Left cardiac atrium (tissue), 4 donors: Measurements from ENCODE around the gene ACVR1B. TPM values are rescaled to one million over a fixed set of nuclear protein-coding genes. Genes with fewer than 3 reads are reported as not detected.

Experiments
- ATAC-seq, 2 donors: fragments of 200-7000 bp; cut with Tn5 transposase; one replicate each; pipeline ENCODE4 v1.9.1; 2020; ENCODE audit warnings: mild to moderate bottlenecking in 2 of 2, moderate library complexity in 2 of 2
- DNase-seq: peaks from one replicate; pipeline ENCODE4 v3.0.0-alpha.2; 2020
- intact Hi-C, 2 donors: fragments of 100-400 bp; cut with DNase I; formaldehyde crosslinking; loops; one replicate each; pipeline versions ENCODE4 v1.14.1 to v1.15.1; 2022 to 2023
- total RNA-seq, 2 donors: library from RNA; stranded (reverse); fragmentation: NEBNext Ultra II Directional; extraction: Animal tissue kit (Norgen Biotek cat#: 25700); gene quantifications; one replicate each; pipeline ENCODE4 v1.2.1, GENCODE V29; 2021
- donor health status: DM: no; HTN: yes; CAD: no.
- donor health status: DM: no; HTN: yes; CAD: no; lungs with severe emphysema.
- donor health status: DM: yes; HTN: yes; CAD: no.
- donor health status: Dilated cardiomyopathy.

The ACVR1B gene
- total RNA-seq, 2 donors from 2014 or later: 13.0 to 19.3 TPM

DNA sequence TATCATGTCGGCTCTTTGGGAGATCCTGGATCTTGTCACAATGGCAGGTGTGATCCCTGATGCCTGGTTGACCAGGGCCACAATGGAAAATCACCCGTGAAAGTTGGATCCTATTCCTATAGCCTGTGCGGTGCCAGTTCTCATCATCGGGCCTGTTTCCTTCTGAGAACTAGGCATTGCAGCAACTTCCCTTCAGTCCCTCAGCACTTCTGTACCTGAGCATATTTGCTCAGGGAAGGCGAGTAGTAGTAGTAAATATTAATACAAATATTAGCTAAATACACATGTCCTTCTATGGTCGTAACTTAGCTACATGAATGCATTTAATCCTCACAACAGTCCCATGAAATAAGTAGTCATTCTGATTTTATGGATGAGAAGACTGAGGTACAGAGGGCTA lies 33.2 kb downstream of the ACVR1B start:
- ATAC-seq (no peak), DNase-seq (no peak)
- intact Hi-C loops: loop anchor here in 1 of 2 donors (5.0 kb wide), 1 partner anchor 87 kb away; no protein-coding TSS in a partner anchor

GRCh38 chr12:51985154-51985835 lies 33.8 kb downstream of the ACVR1B start:
- DNase-seq (no peak), ATAC-seq (no peak)
- intact Hi-C loops: no loop called here

DNA sequence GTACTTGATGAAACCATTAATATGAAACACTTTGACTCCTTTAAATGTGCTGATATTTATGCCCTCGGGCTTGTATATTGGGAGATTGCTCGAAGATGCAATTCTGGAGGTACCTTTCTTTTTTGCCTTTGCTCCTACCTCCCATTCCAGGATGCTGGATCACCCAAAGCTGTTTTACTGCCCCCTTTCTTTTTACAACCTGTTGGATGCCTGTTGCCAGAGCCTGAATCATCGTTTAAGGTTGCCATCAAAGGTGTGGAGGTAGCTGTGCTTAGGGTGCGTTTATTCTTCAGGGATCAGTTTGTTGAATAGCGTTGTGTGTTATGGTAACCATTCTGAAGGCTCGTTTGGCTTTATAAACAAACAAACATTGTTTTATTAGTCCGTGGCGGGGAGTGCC lies 35.3 kb downstream of the ACVR1B start:
- ATAC-seq (no peak), DNase-seq (no peak)
- intact Hi-C loops: no loop called here

DNA sequence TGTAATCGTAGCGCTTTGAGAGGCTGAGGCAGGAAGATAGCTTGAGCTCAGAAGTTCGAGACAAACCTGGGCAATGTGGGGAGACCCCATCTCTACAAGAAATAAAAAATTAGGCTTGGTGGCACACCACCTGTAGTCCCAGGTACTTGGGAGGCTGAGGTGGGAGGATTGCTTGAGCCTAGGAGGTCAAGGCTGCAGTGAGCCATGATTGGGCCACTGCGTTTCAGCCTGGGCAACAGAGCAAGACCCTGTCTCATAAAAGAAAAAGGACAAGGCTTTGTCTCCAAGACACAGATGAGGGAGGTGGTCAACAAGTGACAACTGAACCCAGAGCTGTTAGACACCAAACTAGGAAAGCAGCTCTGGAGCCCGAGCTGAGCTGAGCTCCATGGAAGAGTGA lies 40.7 kb downstream of the ACVR1B start:
- DNase-seq (no peak), ATAC-seq (no peak)
- intact Hi-C loops: no loop called here

DNA sequence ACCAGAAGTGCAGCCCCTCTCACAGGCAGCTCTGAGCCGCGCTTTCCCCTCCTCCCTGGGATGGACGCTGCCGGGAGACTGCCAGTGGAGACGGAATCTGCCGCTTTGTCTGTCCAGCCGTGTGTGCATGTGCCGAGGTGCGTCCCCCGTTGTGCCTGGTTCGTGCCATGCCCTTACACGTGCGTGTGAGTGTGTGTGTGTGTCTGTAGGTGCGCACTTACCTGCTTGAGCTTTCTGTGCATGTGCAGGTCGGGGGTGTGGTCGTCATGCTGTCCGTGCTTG lies 43.0 kb downstream of the ACVR1B start:
- DNase-seq: no peak
- no peak for ATAC-seq
- intact Hi-C loops: no loop called here

GRCh38 chr12:51994959-51995358 lies 43.5 kb downstream of the ACVR1B start:
- intact Hi-C loops: no loop called here

GRCh38 chr12:51997136-51997535 lies 45.6 kb downstream of the ACVR1B start:
- DNase-seq (no peak), ATAC-seq (no peak)
- intact Hi-C loops: no loop called here

More at GRCh38 chr12:51994959-51995358, 43.5 kb downstream of the ACVR1B start:
- no peak for ATAC-seq
- DNase-seq: no peak

DNA sequence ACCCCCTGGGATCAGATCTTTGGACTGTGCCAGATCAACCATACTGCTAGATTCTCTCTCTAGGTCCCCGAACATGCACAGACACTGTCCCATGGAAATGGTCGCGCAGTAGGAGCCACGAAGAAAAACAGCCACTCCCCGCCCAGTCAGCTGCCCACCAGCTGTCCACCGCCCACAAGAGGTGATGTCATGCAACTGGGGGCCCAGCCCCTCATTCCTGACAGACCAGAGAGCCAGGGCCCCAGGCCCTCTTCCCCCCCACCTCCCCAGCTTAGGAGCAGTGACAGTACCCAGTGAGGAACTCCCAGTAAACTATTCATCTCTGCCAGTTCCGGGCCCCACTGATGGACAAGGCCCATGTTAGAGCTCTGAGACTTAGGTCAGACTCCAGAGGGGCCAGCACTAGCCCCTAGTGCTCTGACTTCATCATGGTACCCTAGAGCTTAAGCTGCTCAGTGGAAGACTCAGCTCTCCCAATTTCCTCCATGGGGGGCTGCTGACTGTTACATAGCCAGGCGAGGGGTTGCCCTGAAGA lies 51.6 kb downstream of the ACVR1B start:
- DNase-seq (no peak), ATAC-seq (no peak)
- intact Hi-C loops: loop anchor here in 1 of 2 donors (5.0 to 10.0 kb wide), 2 partner anchors 79 to 122 kb away; no protein-coding TSS in a partner anchor

- ATAC-seq (no peak), DNase-seq (no peak)
- intact Hi-C loops: loop anchor here in 1 of 2 donors (5.0 to 10.0 kb wide), 2 partner anchors 79 to 121 kb away; no protein-coding TSS in a partner anchor
These were observed 52.1 kb downstream of the ACVR1B start for GRCh38 chr12:52003591-52003990.

DNA sequence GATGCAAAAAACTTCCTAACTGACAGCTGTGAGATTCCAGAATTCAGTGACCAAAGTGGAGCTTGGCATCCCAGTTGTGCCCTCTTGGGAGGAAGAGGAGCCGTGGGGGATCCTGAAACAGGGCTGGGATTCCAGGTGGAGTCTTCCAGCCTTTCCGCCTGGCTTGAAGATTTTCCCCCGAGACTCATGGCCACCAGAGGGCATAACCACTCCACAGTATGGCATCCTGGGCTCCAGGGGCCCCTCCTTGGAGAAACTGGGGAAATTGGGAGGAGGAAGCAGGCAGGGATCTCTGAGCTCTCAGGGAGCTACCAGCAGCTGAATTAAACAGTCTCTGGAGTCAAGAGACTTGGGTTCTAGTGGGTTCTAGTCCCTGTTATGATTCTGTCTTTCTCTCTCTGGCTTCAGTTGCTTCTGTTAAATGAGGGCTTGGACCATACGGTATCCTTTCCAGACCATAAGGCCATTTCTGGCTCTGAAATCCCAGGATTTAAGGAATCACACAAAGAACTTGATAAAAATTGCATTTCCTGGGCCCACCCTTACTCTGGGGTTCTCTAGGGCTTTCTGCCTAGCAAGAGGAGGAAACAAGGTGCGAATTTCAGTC lies 52.6 kb downstream of the ACVR1B start:
- ATAC-seq (peak in 1 of 2 donors; percentile 3), DNase-seq (peak; percentile 68)

DNA sequence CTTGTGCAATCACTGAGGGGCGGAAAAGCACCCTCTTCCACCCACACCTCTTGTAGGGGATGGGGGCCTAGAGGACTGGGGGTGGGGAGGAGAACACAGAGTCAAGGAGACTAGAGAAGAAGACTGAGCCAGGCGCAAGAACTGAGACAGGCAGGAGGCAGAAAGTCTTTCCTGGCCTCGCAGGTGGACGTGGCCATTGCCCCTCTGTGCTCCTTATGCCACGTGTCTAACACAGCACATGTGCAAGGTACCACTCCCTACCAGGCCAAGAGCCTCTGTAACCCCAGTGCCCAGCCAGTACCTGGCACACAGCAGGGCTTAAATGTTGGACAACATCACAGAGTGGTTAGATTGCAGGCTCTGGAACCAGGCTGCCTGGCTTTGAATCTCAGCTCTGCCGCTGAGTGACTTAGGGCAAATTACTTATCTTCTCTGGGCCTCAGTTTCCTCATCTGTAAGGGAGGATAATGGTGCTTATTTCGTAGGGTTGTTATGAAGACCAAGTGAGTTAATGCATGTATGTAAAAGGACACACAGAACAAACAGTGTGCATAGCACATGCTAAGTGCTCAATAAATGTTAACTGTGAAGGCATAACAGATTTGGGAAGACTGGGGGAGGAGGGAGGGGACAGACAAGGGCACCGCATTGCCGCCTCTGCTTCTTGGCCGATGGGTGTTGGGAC lies 53.9 kb downstream of the ACVR1B start:
- intact Hi-C loops: loop anchor here in 1 of 2 donors (10.0 kb wide), 1 partner anchor 119 kb away; no protein-coding TSS in a partner anchor
- DNase-seq (no peak), ATAC-seq (no peak)

More for the DNA sequence above, 52.6 kb downstream of the ACVR1B start:
- intact Hi-C loops: loop anchor here in 1 of 2 donors (5.0 to 10.0 kb wide), 2 partner anchors 78 to 121 kb away; no protein-coding TSS in a partner anchor

- ATAC-seq: peak in 1 of 2 donors; percentile 10
- intact Hi-C loops: loop anchor here in 1 of 2 donors (10.0 kb wide), 1 partner anchor 119 kb away; no protein-coding TSS in a partner anchor
- peak; percentile 60 for DNase-seq
These were observed 54.6 kb downstream of the ACVR1B start for GRCh38 chr12:52005903-52006703.

DNA sequence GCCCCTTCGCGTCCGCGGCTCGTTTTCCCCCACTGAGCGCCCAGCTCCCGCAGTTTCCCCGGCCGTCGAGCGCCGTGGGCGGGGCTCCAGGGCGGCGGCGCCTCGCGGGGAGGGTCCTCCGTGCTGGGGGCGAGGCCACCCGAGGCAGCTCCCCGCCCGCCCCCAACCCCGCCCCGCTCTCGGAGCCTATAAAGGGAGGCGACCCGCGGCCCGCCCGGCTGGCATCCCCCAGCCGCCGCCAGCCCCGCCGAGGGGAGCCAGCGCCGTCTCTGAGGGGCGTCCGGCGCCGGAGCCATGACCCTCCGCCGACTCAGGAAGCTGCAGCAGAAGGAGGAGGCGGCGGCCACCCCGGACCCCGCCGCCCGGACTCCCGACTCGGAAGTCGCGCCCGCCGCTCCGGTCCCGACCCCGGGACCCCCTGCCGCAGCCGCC lies 55.2 kb downstream of the ACVR1B start, which contains the start of gene TAMALIN:
TSS of gene TAMALIN (plus strand) at position 221 of the 432 bp plus-strand sequence. CDS start at position 295, 74 bp downstream.
- peak; percentile 83 for DNase-seq
- peak; percentile 69 to 72 for ATAC-seq
- intact Hi-C loops: loop anchor here in 1 of 2 donors (10.0 kb wide), 1 partner anchor 118 kb away; no protein-coding TSS in a partner anchor

GRCh38 chr12:52007158-52007921 lies 55.8 kb downstream of the ACVR1B start:
- ATAC-seq (peak; percentile 29 to 35), DNase-seq (peak; percentile 83)
- intact Hi-C loops: loop anchor here in 1 of 2 donors (10.0 kb wide), 1 partner anchor 117 kb away; no protein-coding TSS in a partner anchor

DNA sequence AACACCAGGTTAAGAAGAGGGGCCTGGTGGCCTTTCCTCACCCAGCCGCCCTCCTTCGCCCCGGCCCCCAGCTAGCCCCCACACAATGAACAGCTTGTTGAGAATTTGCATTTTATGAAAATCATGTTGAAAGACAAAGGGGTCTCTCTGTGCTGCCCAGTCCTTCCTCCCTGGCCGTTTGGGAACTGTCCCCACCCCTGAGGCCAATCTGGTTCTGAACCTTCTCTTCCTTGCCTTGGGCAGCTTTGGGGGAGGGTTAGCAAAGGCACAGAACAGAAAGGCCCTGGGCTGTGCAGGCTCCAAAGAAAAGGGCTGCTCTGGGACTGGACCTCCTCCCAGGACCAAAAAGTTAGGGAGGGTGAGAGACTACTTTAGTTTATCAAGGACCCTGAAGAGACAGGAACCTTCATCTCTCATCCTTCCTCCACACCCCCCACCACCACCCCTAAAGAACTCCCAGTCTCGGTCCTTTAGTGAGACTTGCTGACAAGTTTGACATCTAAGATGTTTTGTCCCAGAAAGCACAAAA lies 56.5 kb downstream of the ACVR1B start:
- intact Hi-C loops: loop anchor here in 1 of 2 donors (10.0 kb wide), 1 partner anchor 117 kb away; no protein-coding TSS in a partner anchor
- ATAC-seq (no peak), DNase-seq (no peak)

DNA sequence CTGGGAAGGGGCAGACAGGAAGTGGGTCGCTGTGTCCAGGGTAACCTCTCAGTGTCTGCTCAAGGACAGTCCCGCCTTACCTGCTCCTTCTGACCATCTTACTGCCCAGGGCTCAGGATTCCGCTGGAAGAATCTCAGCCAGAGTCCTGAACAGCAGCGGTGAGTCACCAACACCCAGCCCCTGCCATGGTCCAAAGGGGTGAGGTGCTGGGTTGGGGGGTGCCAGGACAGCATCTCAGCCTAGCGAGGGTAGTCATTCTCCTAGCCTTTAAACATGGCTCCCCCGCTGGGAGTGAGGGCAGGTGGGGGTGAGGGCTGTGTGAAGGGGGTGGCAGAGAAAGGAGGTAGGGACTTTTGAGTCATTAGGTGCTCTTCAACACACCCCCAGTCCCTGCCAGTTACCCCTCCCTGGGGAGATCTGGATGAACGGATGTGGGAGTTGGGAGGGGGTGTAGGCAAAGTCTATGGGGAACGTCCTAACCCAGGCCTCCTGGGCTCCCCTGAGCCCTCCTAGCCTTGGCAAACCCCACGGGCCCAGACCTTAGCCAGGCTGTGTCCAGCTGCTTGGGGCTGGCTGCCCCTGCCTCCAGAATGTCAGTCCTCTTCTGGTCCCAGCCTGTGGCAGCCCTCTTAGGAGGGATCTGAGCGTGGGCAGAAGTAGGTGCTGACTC lies 57.7 kb downstream of the ACVR1B start:
- intact Hi-C loops: loop anchor here in 1 of 2 donors (10.0 kb wide), 1 partner anchor 116 kb away; no protein-coding TSS in a partner anchor
- no peak for ATAC-seq
- no peak for DNase-seq

DNA sequence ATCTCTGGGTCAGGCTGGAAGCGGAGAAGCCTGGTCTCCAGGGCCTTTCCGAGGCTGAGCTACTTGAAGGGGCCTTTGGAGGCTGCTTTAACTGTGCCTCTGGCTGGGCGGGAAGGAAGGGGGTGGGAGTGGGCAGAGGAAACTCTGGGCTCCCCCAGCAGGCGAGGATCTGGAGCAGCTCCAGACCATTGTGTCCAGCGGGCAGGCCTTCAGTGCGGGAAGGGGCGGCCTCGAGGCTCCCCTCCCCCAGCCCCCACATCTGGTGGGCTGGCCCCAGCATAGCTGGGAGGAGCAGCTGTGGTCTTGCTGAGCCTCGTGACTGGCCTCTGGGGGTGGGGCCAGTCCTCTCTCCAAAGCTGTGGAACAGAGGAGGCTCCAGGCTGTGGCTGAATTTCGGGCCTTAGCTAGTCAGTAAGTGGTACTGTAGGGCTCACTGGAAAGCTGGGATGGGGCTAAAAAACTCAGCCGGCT lies 58.7 kb downstream of the ACVR1B start:
- intact Hi-C loops: no loop called here
- peak; percentile 88 for DNase-seq
- ATAC-seq: peak; percentile 69 to 70
